HFFc6 (cell line): ENCODE results near the gene NUDT19. TPM values are rescaled to one million over a fixed set of nuclear protein-coding genes. Genes with fewer than 3 reads are reported as not detected.
A peak's percentile ranks its signal among the peaks of the same experiment; 100 is the strongest.
"Not testable (repeated sequence)": the region's sequence is repeated elsewhere in the genome, so short reads cannot be mapped to it uniquely, and the experiment has no call there.

Source experiments
- DNase-seq: peaks from one replicate; pipeline ENCODE4 v3.0.0-alpha.2; 2018
- H3K27ac Mint-ChIP-seq: 2 replicates; pipeline ENCODE4 v1.8.0; 2020; ENCODE audit warnings: mild to moderate bottlenecking, mixed read lengths
- H3K27me3 Mint-ChIP-seq: 2 replicates; pipeline ENCODE4 v1.8.0; 2021; ENCODE audit warnings: mild to moderate bottlenecking, moderate library complexity, mixed read lengths; ENCODE audit not compliant: insufficient read depth
- H3K36me3 Mint-ChIP-seq: 2 replicates; pipeline ENCODE4 v1.8.0; 2021; ENCODE audit warnings: low read depth, mixed read lengths
- H3K4me1 Mint-ChIP-seq: 2 replicates; pipeline ENCODE4 v1.8.0; 2020; ENCODE audit warnings: low read depth, mixed read lengths
- H3K4me3 Mint-ChIP-seq: 2 replicates; pipeline ENCODE4 v1.8.0; 2020; ENCODE audit warnings: mild to moderate bottlenecking, moderate library complexity, mixed read lengths
- H3K9me3 Mint-ChIP-seq: 2 replicates; pipeline ENCODE4 v1.8.0; 2020; ENCODE audit warnings: mild to moderate bottlenecking, mixed read lengths
- CTCF ChIP-seq: fragments of 200-600 bp; sonication (generic); IDR thresholded peaks from 2 replicates; pipeline ENCODE4 v1.5.0; 2021; ENCODE audit warnings: antibody characterized with exemption, mild to moderate bottlenecking
- total RNA-seq, 6 experiments: library from RNA; stranded (reverse); fragmentation: NEBNext Ultra II Directional; extraction: Animal tissue kit (Norgen Biotek cat#: 25700); gene quantifications; 2 replicates in 1 of 6; 3 replicates in 5 of 6; pipeline ENCODE4 v1.2.3, GENCODE V29; 2021

The NUDT19 gene
- total RNA-seq, 6 experiments from 2014 or later = 12.8 to 15.1 (median 14.3) TPM

- peaks cover 32% of the 10 kb centered on the region for H3K36me3 Mint-ChIP-seq
- DNase-seq = peak; percentile 61
- no peaks in the 10 kb centered on the region; the same call in 1 of the 2 replicates for H3K27me3 Mint-ChIP-seq
- no peak for TF ChIP-seq CTCF
- H3K9me3 Mint-ChIP-seq = peaks cover 12% of the 10 kb centered on the region; the same call in 1 of the 2 replicates
- H3K4me1 Mint-ChIP-seq = peaks cover 41% of the 10 kb centered on the region
- H3K27ac Mint-ChIP-seq = peak overlapping the region; percentile 93
- peak overlapping the region; percentile 91 for H3K4me3 Mint-ChIP-seq
Observed at GRCh38 chr19:32691952-32692726, 518 bp downstream of the NUDT19 start.

- H3K9me3 Mint-ChIP-seq = peaks cover 12% of the 10 kb centered on the region; the same call in 1 of the 2 replicates
- peak overlapping the region; percentile 86 for H3K4me3 Mint-ChIP-seq
- H3K4me1 Mint-ChIP-seq = peaks cover 41% of the 10 kb centered on the region
- no peak for DNase-seq
- H3K27ac Mint-ChIP-seq = peak overlapping the region; percentile 79
- TF ChIP-seq CTCF = no peak
- H3K36me3 Mint-ChIP-seq = peaks cover 37% of the 10 kb centered on the region
- no peaks in the 10 kb centered on the region; the same call in 1 of the 2 replicates for H3K27me3 Mint-ChIP-seq
Observed at GRCh38 chr19:32692727-32693061, 1.1 kb downstream of the NUDT19 start.

- H3K27ac Mint-ChIP-seq = peak overlapping the region; percentile 79
- peaks cover 45% of the 10 kb centered on the region for H3K36me3 Mint-ChIP-seq
- H3K4me1 Mint-ChIP-seq = peaks cover 41% of the 10 kb centered on the region
Observed at GRCh38 chr19:32693151-32694108, 1.8 kb downstream of the NUDT19 start.

GRCh38 chr19:32694316-32694715 is 2.7 kb downstream of the NUDT19 start:
- H3K36me3 Mint-ChIP-seq = peaks cover 54% of the 10 kb centered on the region

More at GRCh38 chr19:32693151-32694108, 1.8 kb downstream of the NUDT19 start:
- DNase-seq, H3K27me3 Mint-ChIP-seq: not testable (repeated sequence)
- Mint-ChIP-seq H3K4me3 (peak overlapping the region; percentile 86), H3K9me3 (peaks cover 12% of the 10 kb centered on the region; the same call in 1 of the 2 replicates)

GRCh38 chr19:32694851-32695250 is 3.2 kb downstream of the NUDT19 start:
- Mint-ChIP-seq H3K36me3 (peaks cover 59% of the 10 kb centered on the region), H3K9me3 (peaks cover 19% of the 10 kb centered on the region), H3K4me1 (peaks cover 41% of the 10 kb centered on the region), H3K4me3 (peak overlapping the region; percentile 86; the same call in 1 of the 2 replicates)
- not testable (repeated sequence) for DNase-seq, H3K27ac Mint-ChIP-seq, H3K27me3 Mint-ChIP-seq

More at GRCh38 chr19:32694316-32694715, 2.7 kb downstream of the NUDT19 start:
- H3K4me1 Mint-ChIP-seq = peaks cover 41% of the 10 kb centered on the region
- DNase-seq, H3K27me3 Mint-ChIP-seq, H3K27ac Mint-ChIP-seq: not testable (repeated sequence)
- peak overlapping the region; percentile 86 for H3K4me3 Mint-ChIP-seq
- peaks cover 17% of the 10 kb centered on the region for H3K9me3 Mint-ChIP-seq

GRCh38 chr19:32695506-32695905 is 3.9 kb downstream of the NUDT19 start:
- H3K27me3 Mint-ChIP-seq, DNase-seq, H3K4me3 Mint-ChIP-seq, H3K27ac Mint-ChIP-seq: not testable (repeated sequence)
- Mint-ChIP-seq H3K9me3 (peaks cover 25% of the 10 kb centered on the region), H3K4me1 (peaks cover 41% of the 10 kb centered on the region), H3K36me3 (peaks cover 66% of the 10 kb centered on the region)

GRCh38 chr19:32696771-32697170 is 5.2 kb downstream of the NUDT19 start:
- H3K36me3 Mint-ChIP-seq = peaks cover 71% of the 10 kb centered on the region

GRCh38 chr19:32700129-32700528 is 8.5 kb downstream of the NUDT19 start:
- H3K27me3 Mint-ChIP-seq, H3K27ac Mint-ChIP-seq, DNase-seq, H3K4me3 Mint-ChIP-seq, H3K4me1 Mint-ChIP-seq: not testable (repeated sequence)
- Mint-ChIP-seq H3K36me3 (peaks cover 81% of the 10 kb centered on the region), H3K9me3 (peaks cover 34% of the 10 kb centered on the region)

More at GRCh38 chr19:32696771-32697170, 5.2 kb downstream of the NUDT19 start:
- not testable (repeated sequence) for H3K4me3 Mint-ChIP-seq, DNase-seq, H3K27me3 Mint-ChIP-seq, H3K27ac Mint-ChIP-seq
- Mint-ChIP-seq H3K4me1 (peaks cover 31% of the 10 kb centered on the region), H3K9me3 (peaks cover 25% of the 10 kb centered on the region)
